OCI-LY7 (cell line): ENCODE results near the gene STRA8. TPM values are rescaled to one million over a fixed set of nuclear protein-coding genes. Genes with fewer than 3 reads are reported as not detected.

Experiments
- BruUV-seq: library from RNA; stranded (reverse); fragments of 400-500 nt; replicated peaks from 2 replicates; lab custom pipeline; 2021; lab: Mats Ljungman, UMichigan
- CTCF ChIA-PET: fragments of 300-600 bp; sonication (Branson Sonifier 250); formaldehyde crosslinking; loops from one replicate; lab custom pipeline; 2022; ENCODE audit warnings: antibody characterized with exemption; ENCODE audit not compliant: unreplicated experiment; lab: Charles Lee
- POLR2A ChIA-PET: fragments of 300-600 bp; sonication (Branson Sonifier 250); formaldehyde crosslinking; loops from one replicate; lab custom pipeline; 2022; ENCODE audit warnings: antibody characterized with exemption; lab: Charles Lee
- DNase-seq: peaks from one replicate; pipeline ENCODE4 v3.0.0-alpha.2; 2015; ENCODE audit warnings: low spot score
- H2AFZ ChIP-seq: fragments of 200-600 bp; sonication (generic), shearing (Covaris generic); 2 replicates; pipeline ENCODE4 v1.6.1; 2014; ENCODE audit warnings: mild to moderate bottlenecking, antibody characterized with exemption, low read length, moderate library complexity
- H3K27ac ChIP-seq: fragments of 200-600 bp; sonication (generic); 2 replicates; pipeline ENCODE4 v1.5.1; 2014; ENCODE audit warnings: mixed run types, low read depth, mild to moderate bottlenecking, moderate library complexity, low read length, inconsistent platforms; ENCODE audit not compliant: poor library complexity, severe bottlenecking
- H3K36me3 ChIP-seq: fragments of 200-600 bp; sonication (generic); 2 replicates; pipeline ENCODE4 v1.6.1; 2014; ENCODE audit warnings: mild to moderate bottlenecking, antibody characterized with exemption, low read length, moderate library complexity, mixed read lengths; ENCODE audit not compliant: insufficient read depth
- H3K4me1 ChIP-seq: fragments of 200-600 bp; sonication (generic); 2 replicates; pipeline ENCODE4 v1.5.1; 2014; ENCODE audit warnings: mild to moderate bottlenecking, low read length; ENCODE audit not compliant: insufficient read depth, poor library complexity, severe bottlenecking
- H3K4me2 ChIP-seq: fragments of 200-600 bp; sonication (generic); 2 replicates; pipeline ENCODE4 v1.6.1; 2014; ENCODE audit warnings: mild to moderate bottlenecking, low read length
- H3K4me3 ChIP-seq: fragments of 200-600 bp; sonication (generic); 2 replicates; pipeline ENCODE4 v1.5.1; 2014; ENCODE audit warnings: mild to moderate bottlenecking, low read depth, low read length; ENCODE audit not compliant: poor library complexity, severe bottlenecking
- H3K79me2 ChIP-seq: fragments of 200-600 bp; sonication (generic); 2 replicates; pipeline ENCODE4 v1.6.1; 2016; ENCODE audit warnings: low read depth, mild to moderate bottlenecking, low read length, moderate library complexity, mixed read lengths; ENCODE audit not compliant: insufficient read depth
- H3K9me2 ChIP-seq: fragments of 200-600 bp; sonication (generic); 2 replicates; pipeline ENCODE4 v1.6.1; 2016; ENCODE audit warnings: mild to moderate bottlenecking, low read length, mixed read lengths; ENCODE audit not compliant: insufficient read depth
- H3K9me3 ChIP-seq: fragments of 200-600 bp; sonication (generic); 2 replicates; pipeline ENCODE4 v1.6.1; 2014; ENCODE audit warnings: mild to moderate bottlenecking, mixed run types, low read length, mixed read lengths
- H4K20me1 ChIP-seq: fragments of 200-600 bp; sonication (generic); 2 replicates; pipeline ENCODE4 v1.6.1; 2014; ENCODE audit warnings: mild to moderate bottlenecking, antibody characterized with exemption, low read length, moderate library complexity, mixed read lengths; ENCODE audit not compliant: insufficient read depth
- EZH2phosphoT487 ChIP-seq: fragments of 200-600 bp; sonication (generic); IDR thresholded peaks from 2 replicates; pipeline ENCODE4 v1.6.1; 2018; ENCODE audit warnings: low read depth, borderline replicate concordance, mild to moderate bottlenecking, mixed run types, antibody characterized with exemption, low read length, moderate library complexity, mixed read lengths
- intact Hi-C: fragments of 100-400 bp; cut with micrococcal nuclease; formaldehyde crosslinking; loops from one replicate; pipeline ENCODE4 v1.10.0; 2022; ENCODE audit not compliant: unreplicated experiment
- total RNA-seq, 2 experiments: library from RNA; depleted of rRNA in 1 of 2; stranded (reverse); fragments of >200 nt in 1 of 2; shearing (Covaris generic) in 1 of 2; gene quantifications; 2 replicates each; pipeline ENCODE4 v1.2.3, GENCODE V29; 2014 to 2022
- TF ChIP-seq, protein P1 (sequence below): fragments of 200-600 bp; sonication (generic); conservative IDR thresholded peaks from 2 replicates; pipeline ENCODE4 v1.5.1; 2014; ENCODE audit warnings: mild to moderate bottlenecking, antibody characterized with exemption, low read length, moderate library complexity, mixed read lengths

The STRA8 gene
- total RNA-seq, 2 experiments from 2014 or later, result not detected

DNA sequence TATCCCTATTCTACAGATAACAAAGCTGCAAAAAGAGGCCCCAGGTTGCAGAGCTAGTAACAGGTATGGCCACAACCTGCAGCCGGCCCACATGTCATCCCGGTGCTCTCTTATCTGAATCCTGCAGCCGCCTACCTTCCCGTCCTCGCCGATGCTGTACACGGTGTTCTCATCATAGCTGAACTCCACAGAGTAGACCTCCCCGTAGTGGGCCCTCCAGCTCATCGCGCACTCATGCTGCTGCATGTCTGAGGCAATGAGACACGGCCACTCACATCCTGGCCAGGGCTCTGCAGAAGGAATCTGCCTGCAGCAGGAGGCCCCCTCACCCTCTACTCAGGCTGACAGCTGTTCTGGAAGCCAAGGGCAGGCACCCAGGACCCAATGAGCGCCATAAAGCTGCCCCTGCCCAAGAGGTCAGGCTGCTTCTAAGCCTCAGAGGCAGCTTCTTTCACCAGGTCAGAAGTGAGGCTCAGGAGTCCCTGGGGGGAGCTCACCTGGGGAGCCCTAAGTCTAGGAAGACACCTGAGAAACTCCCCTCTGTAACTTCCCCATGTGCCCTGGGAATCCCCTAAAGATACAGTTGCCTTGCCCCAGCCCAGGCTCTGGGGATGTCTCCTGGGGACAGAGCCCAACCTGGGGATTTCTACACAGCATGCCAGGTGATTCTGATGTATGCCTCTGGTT lies 45.2 kb upstream of the STRA8 start:
- BruUV-seq, result no TSS peak
- intact Hi-C loops, result no loop called here
- H3K36me3 ChIP-seq, result peaks cover 64% of the 10 kb centered on the region

DNA sequence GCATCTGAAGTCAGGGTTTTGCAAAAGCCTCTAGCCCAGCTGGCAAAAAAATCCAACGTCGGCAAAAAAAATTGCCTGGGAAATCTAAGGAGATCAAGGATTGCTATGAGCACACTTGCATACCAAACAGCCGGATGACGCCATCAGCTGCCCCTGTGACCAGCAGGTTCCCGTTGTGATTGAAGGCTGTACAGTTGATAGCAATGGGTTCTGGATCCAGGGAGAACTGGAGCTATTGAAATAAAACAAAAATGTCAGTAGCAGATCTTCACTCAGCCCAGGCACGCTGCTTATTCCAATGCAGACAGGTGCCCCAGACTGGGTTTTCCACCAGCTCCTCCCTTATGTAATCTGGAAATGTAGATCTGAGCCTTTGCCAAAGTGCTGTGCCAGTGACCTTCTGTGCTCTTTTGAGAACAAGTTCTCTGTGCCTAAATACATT lies 44.4 kb upstream of the STRA8 start:
- Histone ChIP-seq H3K4me1 (no peaks in the 10 kb centered on the region), H3K9me2 (no peaks in the 10 kb centered on the region), H3K9me3 (no peaks in the 10 kb centered on the region), H4K20me1 (no peaks in the 10 kb centered on the region), H3K27ac (no peak overlapping the region), H3K79me2 (no peaks in the 10 kb centered on the region), H3K4me2 (no peak overlapping the region), H3K36me3 (peaks cover 58% of the 10 kb centered on the region), H3K4me3 (no peak overlapping the region), H2AFZ (no peak overlapping the region)
- no peak for DNase-seq
- BruUV-seq, result no TSS peak
- intact Hi-C loops, result no loop called here
- CTCF ChIA-PET, result no interaction called here
- TF ChIP-seq EZH2phosphoT487, result no peak
- TF ChIP-seq, protein P1, sequence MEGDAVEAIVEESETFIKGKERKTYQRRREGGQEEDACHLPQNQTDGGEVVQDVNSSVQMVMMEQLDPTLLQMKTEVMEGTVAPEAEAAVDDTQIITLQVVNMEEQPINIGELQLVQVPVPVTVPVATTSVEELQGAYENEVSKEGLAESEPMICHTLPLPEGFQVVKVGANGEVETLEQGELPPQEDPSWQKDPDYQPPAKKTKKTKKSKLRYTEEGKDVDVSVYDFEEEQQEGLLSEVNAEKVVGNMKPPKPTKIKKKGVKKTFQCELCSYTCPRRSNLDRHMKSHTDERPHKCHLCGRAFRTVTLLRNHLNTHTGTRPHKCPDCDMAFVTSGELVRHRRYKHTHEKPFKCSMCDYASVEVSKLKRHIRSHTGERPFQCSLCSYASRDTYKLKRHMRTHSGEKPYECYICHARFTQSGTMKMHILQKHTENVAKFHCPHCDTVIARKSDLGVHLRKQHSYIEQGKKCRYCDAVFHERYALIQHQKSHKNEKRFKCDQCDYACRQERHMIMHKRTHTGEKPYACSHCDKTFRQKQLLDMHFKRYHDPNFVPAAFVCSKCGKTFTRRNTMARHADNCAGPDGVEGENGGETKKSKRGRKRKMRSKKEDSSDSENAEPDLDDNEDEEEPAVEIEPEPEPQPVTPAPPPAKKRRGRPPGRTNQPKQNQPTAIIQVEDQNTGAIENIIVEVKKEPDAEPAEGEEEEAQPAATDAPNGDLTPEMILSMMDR, result no peak
- POLR2A ChIA-PET, result interaction anchor here (0.7 to 1.1 kb wide), 3 partner anchors 20 to 1203 kb away, joined by 3 to 4 read pairs (median 3); no protein-coding TSS in a partner anchor

More for the DNA sequence above, 45.2 kb upstream of the STRA8 start:
- Histone ChIP-seq H3K79me2 (no peaks in the 10 kb centered on the region), H3K9me3 (no peaks in the 10 kb centered on the region), H3K4me3 (no peak overlapping the region), H4K20me1 (no peaks in the 10 kb centered on the region), H3K27ac (no peak overlapping the region), H3K4me2 (no peak overlapping the region), H3K4me1 (no peaks in the 10 kb centered on the region), H2AFZ (no peak overlapping the region), H3K9me2 (no peaks in the 10 kb centered on the region)
- no peak for DNase-seq
- POLR2A ChIA-PET, result interaction anchor here (0.7 to 1.1 kb wide), 3 partner anchors 14 to 1203 kb away, joined by 3 to 4 read pairs (median 3); no protein-coding TSS in a partner anchor
- CTCF ChIA-PET, result interaction anchor here (1.1 kb wide), 1 partner anchor 23 kb away, joined by 3 read pairs; the partner anchor contains the start of gene WDR91
- no peak for TF ChIP-seq EZH2phosphoT487
- TF ChIP-seq, protein P1, result no peak

DNA sequence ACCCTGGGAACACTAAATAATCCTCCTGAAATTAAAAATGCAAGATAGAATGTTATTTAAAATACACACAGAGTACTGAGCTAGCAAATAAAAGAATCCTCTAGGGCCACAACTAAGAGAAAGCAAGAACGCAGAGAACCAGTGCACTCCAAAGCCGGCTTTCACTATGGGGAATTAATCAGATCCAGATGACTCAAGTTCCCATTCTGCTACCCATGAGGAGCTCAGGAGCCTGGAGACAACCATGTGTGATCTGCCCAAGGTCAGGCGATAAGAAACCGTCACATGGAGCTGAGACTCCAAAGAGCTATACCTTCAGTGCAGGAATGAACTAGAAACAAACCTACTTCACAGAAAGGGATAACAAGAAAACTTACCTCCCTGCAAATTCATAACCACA lies 43.7 kb upstream of the STRA8 start:
- BruUV-seq, result no TSS peak
- TF ChIP-seq, protein P1, result no peak
- TF ChIP-seq EZH2phosphoT487, result no peak
- no peak overlapping the region for H2AFZ ChIP-seq
- no peak overlapping the region for H3K27ac ChIP-seq
- no peaks in the 10 kb centered on the region for H3K4me1 ChIP-seq
- ChIA-PET CTCF (no interaction called here), POLR2A (interaction anchor here (0.9 to 1.0 kb wide), 2 partner anchors 19 to 711 kb away, joined by 3 to 4 read pairs; no protein-coding TSS in a partner anchor)
- no peaks in the 10 kb centered on the region for H4K20me1 ChIP-seq
- H3K9me2 ChIP-seq, result no peaks in the 10 kb centered on the region
- H3K4me2 ChIP-seq, result no peak overlapping the region
- no peak overlapping the region for H3K4me3 ChIP-seq
- no peak for DNase-seq
- no peaks in the 10 kb centered on the region for H3K79me2 ChIP-seq
- peaks cover 52% of the 10 kb centered on the region for H3K36me3 ChIP-seq
- intact Hi-C loops, result no loop called here
- no peaks in the 10 kb centered on the region for H3K9me3 ChIP-seq
